HG03159 (cell line): ENCODE results near the gene DHRS7B.

Experiments
- ATAC-seq: cut with Tn5 transposase; IDR thresholded peaks from one replicate; pipeline ENCODE4 v1.9.1; 2021; ENCODE audit warnings: mild to moderate bottlenecking, moderate library complexity; ENCODE audit not compliant: unreplicated experiment

DHRS7B gene

DNA sequence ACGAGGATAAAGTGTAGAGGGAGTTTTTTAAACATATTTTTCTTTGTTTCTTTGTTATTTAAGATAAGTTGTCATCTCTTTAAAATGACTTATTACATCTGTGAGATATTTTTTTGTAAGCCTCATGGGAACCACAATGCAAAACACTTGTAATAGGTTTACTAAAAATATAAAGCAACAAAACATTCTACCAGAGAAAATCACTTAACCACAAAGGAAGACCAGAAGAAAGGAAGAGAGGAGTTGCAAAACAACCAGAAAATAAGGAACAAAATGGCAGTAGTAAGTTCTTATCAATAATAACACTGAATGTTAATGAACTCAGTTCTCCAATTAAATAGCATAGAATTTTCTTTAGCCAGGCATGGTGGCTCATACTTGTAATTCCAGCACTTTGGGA is 22.9 kb downstream of the DHRS7B start:
- ATAC-seq = no peak

DNA sequence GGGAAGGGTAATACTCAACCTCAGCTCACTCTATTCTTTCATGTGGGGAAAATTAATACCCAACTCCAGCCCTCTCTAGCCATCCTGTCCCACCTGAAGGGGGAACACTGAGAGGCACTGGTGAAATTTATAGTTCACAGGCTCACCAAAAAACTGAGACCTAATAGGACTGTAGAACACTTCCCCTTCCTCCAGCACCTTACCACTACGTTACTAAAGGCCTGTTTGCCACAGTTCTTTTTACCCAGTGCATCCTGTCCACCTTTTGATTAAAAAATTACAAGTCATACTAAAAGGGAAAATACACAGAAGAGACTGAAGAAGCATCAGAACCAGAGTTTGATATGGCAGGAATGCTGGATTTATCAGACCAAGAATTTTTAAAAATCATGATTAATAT is 26.0 kb downstream of the DHRS7B start:
- no peak for ATAC-seq

DNA sequence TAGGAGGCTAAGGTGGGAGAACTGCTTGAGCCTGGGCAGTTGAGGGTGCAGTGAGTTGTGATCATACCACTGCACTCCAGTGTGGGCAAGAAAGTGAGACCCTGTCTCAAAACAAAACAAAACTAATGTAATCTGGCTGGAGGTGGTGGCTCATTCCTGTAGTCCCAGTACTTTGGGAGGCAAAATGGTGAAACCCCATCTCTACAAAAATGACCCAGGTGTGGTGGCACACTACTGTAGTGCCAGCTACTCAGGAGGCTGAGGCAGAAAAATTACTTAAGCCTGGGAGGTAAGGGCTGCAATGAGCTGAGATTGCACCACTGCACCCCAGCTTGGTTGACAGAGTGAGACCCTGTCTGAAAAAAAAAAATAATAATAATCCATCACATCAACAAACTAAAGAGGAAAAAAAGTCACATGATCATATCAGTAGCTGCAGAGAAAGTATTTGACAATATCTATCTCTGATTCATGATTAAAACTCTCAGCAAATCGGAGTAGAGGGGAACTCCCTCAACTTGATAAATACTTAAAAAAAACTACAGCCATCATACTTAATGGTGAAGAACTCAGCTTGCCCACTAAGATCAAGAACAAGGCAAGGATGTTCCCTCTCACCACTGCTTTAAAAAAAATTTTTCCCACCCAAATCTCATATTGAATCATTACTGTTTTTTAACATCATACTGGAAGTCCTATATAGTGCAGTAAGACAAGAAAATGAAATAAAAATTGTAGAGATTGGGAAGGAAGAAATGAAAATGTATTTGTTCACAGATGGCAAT is 31.0 kb downstream of the DHRS7B start:
- no peak for ATAC-seq

DNA sequence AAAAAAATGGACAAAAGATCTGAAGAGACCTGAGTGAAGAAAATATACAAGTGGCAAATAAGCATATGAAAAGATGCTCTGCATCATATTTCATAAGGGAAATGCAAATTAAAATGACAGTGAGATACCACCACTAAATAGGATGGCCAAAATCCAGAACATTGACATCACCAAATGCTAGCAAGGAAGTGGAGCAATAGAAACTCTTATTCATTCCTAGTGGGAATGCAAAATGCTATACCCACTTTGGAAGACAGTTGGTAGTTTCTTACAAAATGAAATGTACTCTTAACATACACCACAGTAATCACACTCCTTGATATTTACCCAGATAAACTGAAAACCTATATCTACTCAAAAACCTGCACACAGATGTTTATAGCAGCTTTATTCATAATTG is 33.6 kb downstream of the DHRS7B start:
- no peak for ATAC-seq

DNA sequence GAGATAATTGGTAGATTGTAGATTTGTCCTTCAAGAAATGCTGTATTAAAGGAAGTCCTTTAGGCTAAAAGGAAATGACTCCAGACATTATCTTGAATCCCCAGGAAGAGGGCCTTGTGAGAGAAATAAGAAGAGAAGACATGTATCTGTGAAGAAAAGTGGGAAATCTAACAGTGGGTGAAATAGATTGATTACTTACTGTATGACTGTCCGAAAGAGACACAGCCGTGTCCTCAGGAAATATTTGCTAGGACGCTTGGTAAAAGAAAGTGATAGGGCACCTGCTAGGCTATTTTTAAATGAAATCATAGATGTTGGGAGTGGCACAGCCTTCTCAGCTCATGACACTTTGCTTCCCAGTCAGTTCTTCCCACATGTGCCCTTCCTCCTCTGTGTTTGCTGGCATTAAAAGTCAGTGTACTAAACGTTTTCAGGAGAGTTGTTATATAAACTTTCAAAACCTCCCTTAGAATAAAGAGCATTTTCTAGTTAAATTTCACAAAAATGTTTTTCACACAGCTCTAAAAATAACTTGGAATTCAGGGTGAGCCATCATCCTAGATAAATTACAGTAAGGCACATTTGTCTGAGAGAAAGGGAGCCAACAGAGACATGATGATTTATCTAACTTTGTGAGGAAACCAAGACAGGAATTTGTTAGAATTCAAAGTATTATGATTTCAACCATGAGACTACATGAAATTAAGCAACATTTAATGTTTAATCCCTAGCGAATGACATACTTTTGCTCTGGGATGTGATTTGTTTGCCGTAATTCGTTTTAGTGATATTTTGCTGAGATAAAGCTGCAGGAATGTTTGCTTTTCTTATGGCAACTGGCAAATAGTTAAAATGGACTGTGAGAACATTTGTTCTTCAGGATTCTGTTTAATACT is 35.0 kb downstream of the DHRS7B start:
- no peak for ATAC-seq

DNA sequence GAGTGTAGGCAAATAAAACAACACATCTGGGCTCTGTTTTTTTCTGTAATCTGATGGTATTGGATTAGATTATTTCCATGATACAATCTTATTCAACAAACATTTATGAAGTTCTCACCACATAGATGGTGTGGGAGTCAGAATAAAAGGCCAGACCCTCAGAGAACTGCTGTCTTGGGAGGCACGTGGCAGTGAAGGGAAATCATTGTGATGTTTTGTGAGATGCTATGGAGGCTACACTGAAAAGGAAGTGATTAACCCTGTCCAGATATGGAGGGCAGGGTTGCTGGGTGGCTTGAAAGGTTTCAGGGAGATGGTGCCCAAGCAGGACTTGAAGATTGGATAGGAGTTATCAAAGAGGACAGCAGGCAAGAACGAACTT is 35.6 kb downstream of the DHRS7B start:
- ATAC-seq = no peak

DNA sequence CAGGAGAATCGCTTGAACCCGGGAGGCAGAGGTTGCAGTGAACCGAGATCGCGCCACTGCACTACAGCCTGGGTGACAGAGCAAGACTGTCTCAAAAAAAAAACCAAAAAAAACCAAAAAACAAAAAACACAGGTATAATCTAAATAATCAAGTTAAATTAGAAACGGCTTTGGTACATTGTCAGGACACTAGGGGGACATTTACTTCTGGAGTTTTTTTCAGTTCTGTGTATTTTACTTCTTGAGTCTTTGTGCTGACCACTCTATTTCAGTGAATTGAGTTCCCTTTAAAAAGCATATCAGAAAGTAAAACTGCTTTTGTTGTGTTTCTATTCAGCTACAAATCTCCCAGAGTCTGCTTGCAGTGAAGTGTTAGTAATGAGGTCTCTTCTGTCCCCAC is 36.3 kb downstream of the DHRS7B start:
- ATAC-seq = no peak

DNA sequence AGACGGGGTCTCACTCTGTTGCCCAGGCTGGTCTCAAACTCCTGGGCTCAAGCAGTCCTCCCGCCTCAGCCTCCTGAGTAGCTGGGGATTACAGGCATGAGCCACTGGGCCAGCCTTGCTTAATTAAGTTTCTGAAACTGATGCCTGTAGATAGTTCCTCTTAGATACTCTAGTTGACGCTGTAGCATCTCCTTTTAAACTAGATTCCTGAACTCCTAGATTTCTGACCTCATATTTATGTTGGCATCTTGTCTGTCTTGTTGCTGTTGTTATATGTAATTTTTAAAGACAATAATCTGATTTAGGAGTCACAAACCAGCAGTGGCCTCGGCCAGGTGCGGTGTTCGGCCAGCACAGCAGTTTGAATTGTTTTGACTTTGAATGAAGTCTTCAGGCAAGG is 37.5 kb downstream of the DHRS7B start:
- ATAC-seq = no peak

DNA sequence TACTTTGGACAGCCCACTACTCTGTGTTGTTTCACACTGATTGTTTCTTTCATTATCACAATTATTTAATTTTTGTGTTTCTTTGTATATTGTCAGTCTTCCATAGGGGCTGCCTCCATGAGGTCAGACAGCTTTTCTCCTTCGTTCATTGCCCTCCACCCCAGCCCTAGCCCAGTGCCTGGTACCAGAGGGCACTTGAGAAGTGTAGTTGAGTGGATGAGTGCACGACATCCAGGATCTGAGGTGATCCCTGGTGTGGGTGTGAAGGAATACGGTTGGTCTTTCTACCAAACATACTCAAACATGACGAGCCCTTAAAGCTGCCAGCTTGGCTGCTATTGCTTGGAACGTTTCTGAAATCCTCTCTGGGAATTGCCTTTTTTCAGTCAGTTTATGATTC is 37.9 kb downstream of the DHRS7B start:
- ATAC-seq = no peak

DNA sequence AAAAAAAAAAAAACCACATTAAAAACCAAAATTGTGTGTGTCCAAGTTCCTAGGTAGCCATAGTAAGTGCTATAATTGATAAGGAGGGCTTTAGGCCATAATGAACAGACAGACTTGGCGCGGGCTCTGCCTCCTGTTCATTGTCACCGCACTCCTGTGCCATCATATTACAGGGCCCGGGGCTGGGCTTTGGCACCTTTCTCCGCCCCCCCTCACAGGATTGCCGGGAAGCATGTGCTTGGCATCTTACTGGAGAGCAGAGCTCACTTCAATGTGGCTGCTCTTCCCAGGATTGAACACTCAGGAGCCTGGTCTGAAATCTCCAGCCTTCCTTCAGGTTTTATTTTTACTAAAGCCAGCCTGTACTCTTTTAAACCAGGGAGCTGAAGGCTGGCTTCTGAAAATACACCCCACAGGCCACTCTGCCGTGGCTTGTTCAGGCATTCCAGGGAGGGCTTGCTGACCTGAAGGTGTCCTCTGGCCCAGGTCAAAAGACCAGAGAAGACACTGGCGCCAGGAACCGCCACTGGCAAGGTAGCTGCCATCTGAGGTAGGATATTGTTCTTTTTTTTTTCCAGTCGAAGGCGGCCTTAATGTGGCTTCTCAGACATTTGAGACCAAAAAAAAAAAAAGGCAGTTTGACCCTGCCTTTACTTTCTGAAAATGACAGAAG is 39.3 kb downstream of the DHRS7B start:
- no peak for ATAC-seq

DNA sequence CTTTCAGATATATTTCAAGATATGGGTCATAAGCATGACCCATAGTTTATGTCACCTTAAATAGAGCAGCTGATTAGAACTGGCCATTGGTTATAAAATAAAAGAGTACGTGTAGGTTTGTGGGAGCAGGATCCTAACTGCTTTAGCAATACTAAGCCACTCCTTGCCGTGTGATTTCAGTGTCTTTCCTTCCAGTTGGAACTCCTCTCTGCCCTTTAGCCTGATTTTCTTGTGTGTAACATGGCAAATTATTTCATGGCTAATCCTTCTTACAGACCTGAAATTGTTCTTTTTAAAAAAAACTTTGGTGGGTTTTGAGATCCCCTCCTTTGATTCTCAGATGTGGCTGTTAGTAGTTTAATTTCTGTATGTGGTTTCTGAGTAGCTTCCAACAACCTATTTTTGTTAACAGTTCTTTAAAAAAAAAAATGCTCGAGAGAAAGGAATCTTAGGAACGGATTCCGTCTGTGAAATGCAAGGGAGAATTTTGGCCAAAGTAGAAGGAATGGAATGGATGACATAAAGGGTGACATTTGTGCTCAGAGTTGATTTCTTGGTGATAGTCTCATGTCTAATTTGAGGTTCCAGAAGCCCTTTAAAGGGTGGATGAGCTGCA is 39.9 kb downstream of the DHRS7B start:
- ATAC-seq = no peak

DNA sequence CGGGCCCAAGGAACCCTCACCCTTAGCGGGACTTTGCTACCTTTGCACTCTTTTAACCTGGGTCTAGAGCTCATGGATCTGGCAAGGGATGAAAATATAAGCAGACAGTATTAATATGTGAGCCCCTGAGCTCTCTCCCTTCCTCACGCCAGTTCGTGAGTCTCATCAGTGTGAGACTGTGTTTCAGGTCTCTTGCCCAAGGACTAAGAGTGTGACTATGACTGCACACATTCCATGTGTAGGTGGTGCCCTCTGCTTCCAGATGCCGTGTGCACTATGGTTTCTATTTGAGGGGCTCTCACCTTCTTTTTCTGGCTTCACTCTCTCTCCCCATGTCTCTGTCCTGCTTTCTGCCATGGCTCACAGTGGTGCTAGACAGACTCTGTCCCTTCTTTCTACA is 40.5 kb downstream of the DHRS7B start:
- ATAC-seq = no peak

DNA sequence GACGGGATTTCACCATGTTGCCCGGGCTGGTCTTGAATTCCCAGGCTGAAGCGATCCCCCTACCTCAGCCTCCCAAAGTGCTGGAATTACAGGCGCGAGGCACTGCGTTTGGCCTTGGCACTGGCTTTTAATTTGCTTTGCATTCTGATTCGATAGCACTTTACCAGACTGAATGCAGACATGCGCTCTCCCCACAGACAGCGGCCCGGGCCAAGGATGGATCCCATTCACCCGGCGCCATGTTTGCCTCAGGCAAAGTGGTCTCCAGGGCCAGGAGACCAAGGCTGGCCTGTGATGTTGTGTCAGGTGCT is 41.7 kb downstream of the DHRS7B start:
- no peak for ATAC-seq

DNA sequence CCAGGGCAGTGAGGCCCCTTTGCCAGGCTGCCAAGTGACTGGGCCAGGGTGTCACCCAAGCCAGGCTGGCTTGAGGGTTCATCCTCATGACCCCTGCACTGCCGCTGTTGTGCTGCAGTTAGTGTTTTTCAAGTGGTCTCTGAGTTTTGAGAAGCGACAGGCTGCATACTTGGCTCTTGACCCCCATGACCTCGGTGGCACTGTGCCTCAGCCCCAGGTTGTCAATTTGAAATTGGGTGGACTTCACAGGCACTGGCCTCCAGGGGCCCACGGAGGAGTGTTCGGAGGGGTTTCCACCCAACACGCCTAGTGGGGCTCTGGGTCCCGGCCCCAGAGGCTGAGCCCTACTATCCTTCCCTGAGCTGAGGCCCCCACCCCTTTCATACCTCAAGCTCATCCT is 42.7 kb downstream of the DHRS7B start:
- ATAC-seq = no peak

DNA sequence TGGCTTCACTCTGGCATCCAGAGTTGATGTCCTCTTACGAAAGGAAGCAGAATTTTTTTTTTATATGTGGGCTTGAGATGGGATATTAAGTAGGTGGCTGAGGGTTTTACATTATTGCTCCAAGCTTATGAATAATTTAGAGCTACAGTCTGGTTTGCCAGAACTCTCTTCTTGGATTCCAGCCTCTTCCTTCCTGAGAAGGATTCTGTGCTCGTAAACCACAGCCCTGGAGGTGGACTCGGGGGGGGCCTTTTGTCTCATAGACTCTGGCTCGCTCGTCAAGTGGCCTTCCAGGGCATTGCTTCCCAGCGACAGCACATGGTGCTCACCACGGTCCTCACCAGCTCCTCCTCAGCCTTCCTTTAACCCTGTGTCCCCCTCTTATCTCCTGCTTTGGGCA is 44.0 kb downstream of the DHRS7B start:
- ATAC-seq = no peak

DNA sequence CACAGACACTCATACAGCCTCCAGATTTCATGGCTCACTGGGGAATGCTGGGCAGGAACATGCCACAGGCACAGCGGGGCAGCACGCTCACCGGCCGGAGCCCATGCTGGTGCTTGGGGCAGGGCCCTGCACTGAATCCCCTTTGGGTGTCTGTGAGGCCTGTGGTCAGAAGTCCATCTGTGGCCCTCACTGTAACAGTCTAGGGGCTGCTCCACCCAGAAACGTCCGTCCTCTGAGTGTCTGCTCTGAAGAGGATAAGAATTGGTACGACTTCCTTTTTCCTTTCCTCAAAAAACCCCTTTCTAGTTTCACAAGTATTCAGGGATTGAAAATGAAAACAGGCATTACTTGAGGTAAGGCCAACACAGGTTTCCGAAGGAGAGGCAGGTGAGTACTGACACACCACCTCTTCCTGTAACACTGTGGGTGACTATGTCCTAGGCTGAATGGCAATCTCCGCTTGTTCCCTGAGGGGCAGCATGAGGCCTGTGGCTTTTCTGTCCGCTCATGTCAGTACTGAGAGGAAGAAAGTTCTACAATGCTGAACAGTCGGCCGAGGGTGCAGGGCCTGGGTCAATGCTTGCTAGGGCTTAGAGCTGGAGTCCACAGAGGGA is 44.7 kb downstream of the DHRS7B start:
- peak; percentile 66 for ATAC-seq

DNA sequence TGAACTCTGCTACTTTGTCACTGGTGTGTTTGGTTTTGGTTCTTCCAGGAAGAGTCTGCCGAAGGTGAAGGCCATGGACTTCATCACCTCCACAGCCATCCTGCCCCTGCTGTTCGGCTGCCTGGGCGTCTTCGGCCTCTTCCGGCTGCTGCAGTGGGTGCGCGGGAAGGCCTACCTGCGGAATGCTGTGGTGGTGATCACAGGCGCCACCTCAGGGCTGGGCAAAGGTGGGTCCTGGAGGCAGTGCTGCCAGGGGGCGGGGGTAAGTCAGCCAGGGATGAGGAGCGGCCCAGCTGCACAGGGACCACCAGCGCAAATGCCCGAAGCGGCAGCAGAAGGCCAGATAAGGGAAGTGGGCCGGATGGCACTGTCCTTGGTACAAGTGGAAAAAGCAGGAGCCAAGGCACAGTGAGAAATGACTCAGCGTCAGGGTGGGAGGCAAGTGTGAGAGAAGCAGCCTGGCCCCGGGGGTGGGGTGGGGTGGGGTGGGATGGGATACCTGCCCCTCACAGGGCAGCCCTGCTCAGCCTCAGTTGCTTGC is 45.3 kb downstream of the DHRS7B start:
- no peak for ATAC-seq

DNA sequence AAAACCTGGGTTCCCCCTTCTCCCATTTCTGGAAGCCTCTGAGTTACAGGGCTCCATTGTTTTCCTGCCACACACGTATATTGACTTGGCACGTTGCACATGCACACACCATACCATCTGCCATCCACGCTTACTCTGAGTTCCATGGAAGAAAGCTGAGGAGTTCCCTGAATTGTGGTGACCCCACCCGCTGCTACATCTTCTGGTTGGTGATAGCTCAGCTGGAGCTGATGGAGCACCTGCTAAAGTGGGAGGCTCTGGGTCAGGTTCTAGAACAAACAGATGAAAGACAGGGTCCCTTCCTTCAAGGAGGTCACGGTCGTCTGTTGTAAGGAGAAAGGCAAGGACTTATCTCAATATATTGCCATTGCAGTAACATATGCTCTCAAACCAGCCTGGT is 46.1 kb downstream of the DHRS7B start:
- no peak for ATAC-seq

DNA sequence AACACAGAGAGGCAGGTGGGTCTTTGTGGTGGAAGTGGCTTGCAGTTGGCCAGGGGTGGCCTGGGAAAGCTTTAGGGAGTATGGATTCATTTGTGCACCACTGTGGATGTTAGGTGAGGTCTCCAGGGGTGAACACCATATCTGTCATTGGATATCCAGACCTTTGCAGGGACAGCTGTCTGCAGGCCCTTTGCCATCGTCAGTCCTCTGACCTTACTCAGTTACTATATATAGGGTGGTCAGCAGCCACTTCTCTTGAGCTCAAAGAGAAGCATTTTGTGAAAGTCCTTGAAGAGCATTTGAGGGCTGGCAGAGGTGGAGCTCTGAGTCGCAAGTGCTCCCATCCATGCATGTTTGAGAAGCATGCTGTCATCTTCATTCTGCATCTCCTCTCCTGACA is 46.8 kb downstream of the DHRS7B start:
- no peak for ATAC-seq

DNA sequence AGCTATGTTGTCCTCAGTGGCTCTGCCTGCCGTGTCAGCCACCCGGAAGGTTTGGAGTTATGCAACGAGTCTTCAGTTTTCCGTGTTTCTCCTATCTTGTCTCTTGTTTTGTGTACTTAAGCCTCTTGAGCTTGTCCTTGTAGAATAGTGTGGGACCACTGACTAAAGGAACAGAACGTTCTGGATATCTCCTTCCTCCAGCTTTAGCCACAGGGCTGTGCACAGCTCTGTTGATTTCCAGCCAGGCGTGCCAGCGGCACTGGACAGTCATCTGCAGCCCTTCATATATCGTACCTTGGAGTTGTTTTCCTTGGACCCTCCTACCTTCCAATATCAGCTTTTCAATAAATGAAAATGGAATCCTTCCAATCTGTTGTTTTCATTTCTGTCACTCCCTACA is 47.4 kb downstream of the DHRS7B start:
- ATAC-seq = no peak

DNA sequence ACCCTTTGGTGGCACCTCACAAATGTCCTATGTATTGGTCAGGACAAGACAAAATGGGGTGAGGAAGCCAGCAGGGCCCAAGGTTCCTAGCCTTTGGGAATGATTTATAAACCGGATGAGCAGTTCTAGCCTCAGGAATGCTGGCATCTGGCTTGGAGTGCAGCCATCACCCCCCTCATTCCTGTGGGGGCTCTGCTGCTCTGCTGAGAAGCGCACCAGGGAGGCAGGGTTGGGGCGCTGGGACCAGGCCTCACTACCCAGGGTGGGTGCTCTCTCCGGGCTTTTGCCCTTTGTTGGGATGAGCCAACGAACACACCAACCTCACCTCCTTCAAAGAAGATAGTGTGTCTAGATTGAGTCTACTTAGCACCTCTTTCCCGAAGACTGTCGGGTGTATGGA is 47.9 kb downstream of the DHRS7B start:
- no peak for ATAC-seq
